Liver (tissue), 9 donors: ENCODE measurements around the gene MAOA. TPM values are rescaled to one million over a fixed set of nuclear protein-coding genes. Genes with fewer than 3 reads are reported as not detected.

Source experiments
- DNase-seq: peaks from one replicate; pipeline ENCODE4 v3.0.0-alpha.2; 2017; ENCODE audit warnings: low spot score
- H3K27ac ChIP-seq, 2 donors: one replicate each; pipeline ENCODE4 v1.7.0; 2013; ENCODE audit warnings: inconsistent platforms in 2 of 2, low read length in 2 of 2, control low read depth in 1 of 2, low read depth in 1 of 2, mild to moderate bottlenecking in 1 of 2
- H3K27me3 ChIP-seq, 4 donors: one replicate each; pipeline versions ENCODE4 v1.6.1 to v1.7.0; 2013; ENCODE audit warnings: low read length in 3 of 4, inconsistent platforms in 1 of 4, mild to moderate bottlenecking in 1 of 4, moderate library complexity in 1 of 4; ENCODE audit not compliant: control insufficient read depth in 4 of 4, insufficient read depth in 4 of 4
- H3K36me3 ChIP-seq, 4 donors: one replicate each; pipeline versions ENCODE4 v1.6.1 to v1.7.0; 2013; ENCODE audit warnings: low read length in 3 of 4, mild to moderate bottlenecking in 3 of 4, low read depth in 1 of 4, moderate library complexity in 1 of 4; ENCODE audit not compliant: control insufficient read depth in 4 of 4, insufficient read depth in 3 of 4
- H3K4me1 ChIP-seq, 4 donors: one replicate each; pipeline versions ENCODE4 v1.6.1 to v1.7.0; 2013; ENCODE audit warnings: low read length in 3 of 4, mild to moderate bottlenecking in 3 of 4, moderate library complexity in 1 of 4; ENCODE audit not compliant: control insufficient read depth in 4 of 4, insufficient read depth in 4 of 4
- H3K4me3 ChIP-seq, 3 donors: one replicate each; pipeline versions ENCODE4 v1.6.1 to v1.7.0; 2013; ENCODE audit warnings: low read length in 3 of 3, control low read depth in 1 of 3, low read depth in 1 of 3, mild to moderate bottlenecking in 1 of 3
- H3K9ac ChIP-seq, 2 donors: one replicate each; pipeline ENCODE4 v1.7.0; 2013; ENCODE audit warnings: low read length in 2 of 2, mild to moderate bottlenecking in 2 of 2, moderate library complexity in 2 of 2, control low read depth in 1 of 2, low read depth in 1 of 2
- H3K9me3 ChIP-seq, 4 donors: one replicate each; pipeline versions ENCODE4 v1.6.1 to v1.7.0; 2013; ENCODE audit warnings: low read length in 3 of 4; ENCODE audit not compliant: control insufficient read depth in 4 of 4
- FOXA2 ChIP-seq: IDR thresholded peaks from 2 replicates; pipeline ENCODE4 v1.6.1; 2016; ENCODE audit warnings: antibody characterized with exemption
- HNF4A ChIP-seq, 2 donors: conservative IDR thresholded peaks; 2 replicates each; pipeline ENCODE4 v1.6.1; 2016; ENCODE audit warnings: antibody characterized with exemption in 2 of 2, mild to moderate bottlenecking in 2 of 2
- HNF4G ChIP-seq: IDR thresholded peaks from 2 replicates; pipeline ENCODE4 v1.6.1; 2016; ENCODE audit warnings: antibody characterized with exemption
- JUND ChIP-seq, 2 donors: IDR thresholded peaks; 2 replicates each; pipeline ENCODE4 v1.6.1; 2016; ENCODE audit warnings: antibody characterized with exemption in 2 of 2
- MAX ChIP-seq: IDR thresholded peaks from 2 replicates; pipeline ENCODE4 v1.6.1; 2016; ENCODE audit warnings: antibody characterized with exemption
- NR2F2 ChIP-seq: IDR thresholded peaks from 2 replicates; pipeline ENCODE4 v1.6.1; 2016; ENCODE audit warnings: antibody characterized with exemption
- RAD21 ChIP-seq, 2 donors: IDR thresholded peaks; 2 replicates each; pipeline ENCODE4 v1.6.1; 2016; ENCODE audit warnings: antibody characterized with exemption in 2 of 2, mild to moderate bottlenecking in 2 of 2
- RXRA ChIP-seq, 2 donors: IDR thresholded peaks; 2 replicates each; pipeline ENCODE4 v1.6.1; 2017 to 2018; ENCODE audit warnings: antibody characterized with exemption in 2 of 2, mild to moderate bottlenecking in 1 of 2
- SP1 ChIP-seq: IDR thresholded peaks from 2 replicates; pipeline ENCODE4 v1.6.1; 2018; ENCODE audit warnings: antibody characterized with exemption, mild to moderate bottlenecking
- TAF1 ChIP-seq: conservative IDR thresholded peaks from 2 replicates; pipeline ENCODE4 v1.6.1; 2016; ENCODE audit warnings: antibody characterized with exemption, mild to moderate bottlenecking
- YY1 ChIP-seq: IDR thresholded peaks from 2 replicates; pipeline ENCODE4 v1.6.1; 2016; ENCODE audit warnings: antibody characterized with exemption, mild to moderate bottlenecking
- WGBS: extraction: QIAGEN DNeasy Blood & Tissue Kit; methylation state at CpG from one replicate; pipeline ENCODE4 v1.1.7; 2013; 5-methylcytosine and 5-hydroxymethylcytosine counted together
- polyA plus RNA-seq, 2 donors: library from polyadenylated mRNA; stranded (reverse) in 1 of 2; unstranded in 1 of 2; fragments of 200-250 nt in 1 of 2; fragments of >200 nt in 1 of 2; fragmentation: Nextera tagmentation in 1 of 2; extraction: Ambion mirVana in 1 of 2; gene quantifications; one replicate each; pipeline versions ENCODE4 v1.2.1 to v1.2.3, GENCODE V29; 2013 to 2015
- total RNA-seq, 2 donors: library from RNA; depleted of rRNA; stranded (reverse); fragments of >200 nt; gene quantifications; one replicate each; pipeline ENCODE4 v1.2.3, GENCODE V29; 2014
- TF ChIP-seq, protein P1 (sequence below): IDR thresholded peaks from 2 replicates; pipeline ENCODE4 v1.6.1; 2016; ENCODE audit warnings: antibody characterized with exemption
- donor health status: healthy.
- donor health status: healthy.
- donor health status: healthy.
- donor health status: healthy.
- donor health status: healthy.

The MAOA gene
- total and polyA plus RNA-seq, 4 donors: 41.0 to 94.2 (median 75.3) TPM

DNA sequence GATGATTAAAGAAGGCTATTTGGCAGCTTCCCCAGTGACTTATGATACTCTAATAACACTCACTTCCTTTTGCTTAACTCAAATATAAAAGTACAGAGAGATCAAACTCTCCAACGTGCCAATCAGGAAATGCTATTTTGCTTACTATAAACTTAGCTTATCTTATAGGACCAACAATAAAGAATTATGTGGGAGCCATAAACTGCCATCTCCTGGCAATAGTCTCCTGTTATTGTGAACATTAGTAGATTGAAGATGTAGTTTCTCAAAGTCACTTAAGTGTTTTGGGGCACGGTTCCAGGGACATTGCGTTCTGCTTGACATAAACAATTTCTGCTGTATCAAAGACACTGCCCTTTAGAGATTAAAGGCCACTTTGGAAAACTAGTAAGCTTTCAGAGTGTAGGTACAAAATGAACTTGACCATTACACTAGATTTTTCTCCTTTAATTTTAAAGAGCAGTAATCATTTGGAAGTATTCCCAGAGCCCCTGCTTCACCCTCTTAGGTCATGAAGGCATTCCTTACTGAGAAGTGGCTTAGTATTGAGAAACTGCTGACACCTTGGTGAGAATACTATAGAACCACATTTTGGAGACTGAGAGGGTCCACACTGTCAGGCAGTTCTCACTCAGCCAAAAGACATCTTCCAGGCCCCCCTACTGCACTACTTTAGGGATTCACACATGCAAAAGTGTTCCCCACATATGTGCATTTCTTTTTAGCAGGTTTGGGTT lies 51.9 kb downstream of the MAOA start:
- WGBS: 4% methylated on average over 3 of the region's 3 CpGs
- H3K27me3 ChIP-seq: no peaks in the 10 kb centered on the region
- H3K4me3 ChIP-seq: no peak overlapping the region
- no peak for TF ChIP-seq MAX
- TF ChIP-seq SP1: peak; percentile 57
- peak in 1 of 2 donors; percentile 12 for TF ChIP-seq RAD21 (IDR thresholded peaks at IDR 0.05)
- TF ChIP-seq HNF4A (conservative IDR thresholded peaks at IDR 0.05): peak; percentile 34 to 46
- TF ChIP-seq RXRA (IDR thresholded peaks at IDR 0.05): peak; percentile 15 to 38
- TF ChIP-seq NR2F2: peak; percentile 88
- DNase-seq: no peak
- peaks cover 7 to 14% (median 10%) of the 10 kb centered on the region in 4 donors for H3K4me1 ChIP-seq
- H3K9me3 ChIP-seq: no peaks in the 10 kb centered on the region
- peak overlapping the region; percentile 6 to 73 for H3K27ac ChIP-seq
- no peak overlapping the region for H3K9ac ChIP-seq
- peaks cover 0 to 4% (median 3%) of the 10 kb centered on the region in 4 donors for H3K36me3 ChIP-seq

- 94% methylated on average over 2 of the region's 2 CpGs for WGBS
- Histone ChIP-seq H3K9me3 (peaks cover 0 to 14% (median 2%) of the 10 kb centered on the region in 4 donors), H3K27me3 (no peaks in the 10 kb centered on the region), H3K4me3 (no peak overlapping the region), H3K9ac (no peak overlapping the region), H3K27ac (no peak overlapping the region), H3K36me3 (peaks cover 1 to 8% (median 5%) of the 10 kb centered on the region in 4 donors), H3K4me1 (no peaks in the 10 kb centered on the region)
- no peak for DNase-seq
- TF ChIP-seq SP1: no peak
- TF ChIP-seq FOXA2: no peak
- TF ChIP-seq, protein P1, sequence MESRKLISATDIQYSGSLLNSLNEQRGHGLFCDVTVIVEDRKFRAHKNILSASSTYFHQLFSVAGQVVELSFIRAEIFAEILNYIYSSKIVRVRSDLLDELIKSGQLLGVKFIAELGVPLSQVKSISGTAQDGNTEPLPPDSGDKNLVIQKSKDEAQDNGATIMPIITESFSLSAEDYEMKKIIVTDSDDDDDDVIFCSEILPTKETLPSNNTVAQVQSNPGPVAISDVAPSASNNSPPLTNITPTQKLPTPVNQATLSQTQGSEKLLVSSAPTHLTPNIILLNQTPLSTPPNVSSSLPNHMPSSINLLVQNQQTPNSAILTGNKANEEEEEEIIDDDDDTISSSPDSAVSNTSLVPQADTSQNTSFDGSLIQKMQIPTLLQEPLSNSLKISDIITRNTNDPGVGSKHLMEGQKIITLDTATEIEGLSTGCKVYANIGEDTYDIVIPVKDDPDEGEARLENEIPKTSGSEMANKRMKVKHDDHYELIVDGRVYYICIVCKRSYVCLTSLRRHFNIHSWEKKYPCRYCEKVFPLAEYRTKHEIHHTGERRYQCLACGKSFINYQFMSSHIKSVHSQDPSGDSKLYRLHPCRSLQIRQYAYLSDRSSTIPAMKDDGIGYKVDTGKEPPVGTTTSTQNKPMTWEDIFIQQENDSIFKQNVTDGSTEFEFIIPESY: no peak
- no peak for TF ChIP-seq JUND (IDR thresholded peaks at IDR 0.05)
- no peak for TF ChIP-seq HNF4G
- TF ChIP-seq MAX: no peak
Observed at GRCh38 chrX:43716144-43716543, 60.0 kb downstream of the MAOA start.

GRCh38 chrX:43716696-43717095 lies 60.6 kb downstream of the MAOA start:
- peaks cover 0 to 14% (median 3%) of the 10 kb centered on the region in 4 donors for H3K9me3 ChIP-seq
- 97% methylated on average over 1 of the region's 1 CpG for WGBS
- no peak overlapping the region for H3K4me3 ChIP-seq
- H3K27ac ChIP-seq: no peak overlapping the region
- no peaks in the 10 kb centered on the region for H3K27me3 ChIP-seq
- peaks cover 1 to 10% (median 5%) of the 10 kb centered on the region in 4 donors for H3K36me3 ChIP-seq
- no peak overlapping the region for H3K9ac ChIP-seq
- DNase-seq: no peak
- no peaks in the 10 kb centered on the region for H3K4me1 ChIP-seq
- TF ChIP-seq YY1: no peak
- no peak for TF ChIP-seq TAF1
- no peak for TF ChIP-seq NR2F2
- TF ChIP-seq JUND (IDR thresholded peaks at IDR 0.05): no peak
- no peak for TF ChIP-seq RAD21 (IDR thresholded peaks at IDR 0.05)
- no peak for TF ChIP-seq SP1
- no peak for TF ChIP-seq RXRA (IDR thresholded peaks at IDR 0.05)
- TF ChIP-seq, protein P1: no peak
